EH (cell line): Measurements from ENCODE around the gene CCDC51.

Experiments
- DNase-seq: peaks from one replicate; pipeline ENCODE4 v3.0.0-alpha.2; 2015; ENCODE audit warnings: low read depth

Gene CCDC51

GRCh38 chr3:48419149-48419548 lies 20.8 kb downstream of the CCDC51 start:
- DNase-seq = no peak

DNA sequence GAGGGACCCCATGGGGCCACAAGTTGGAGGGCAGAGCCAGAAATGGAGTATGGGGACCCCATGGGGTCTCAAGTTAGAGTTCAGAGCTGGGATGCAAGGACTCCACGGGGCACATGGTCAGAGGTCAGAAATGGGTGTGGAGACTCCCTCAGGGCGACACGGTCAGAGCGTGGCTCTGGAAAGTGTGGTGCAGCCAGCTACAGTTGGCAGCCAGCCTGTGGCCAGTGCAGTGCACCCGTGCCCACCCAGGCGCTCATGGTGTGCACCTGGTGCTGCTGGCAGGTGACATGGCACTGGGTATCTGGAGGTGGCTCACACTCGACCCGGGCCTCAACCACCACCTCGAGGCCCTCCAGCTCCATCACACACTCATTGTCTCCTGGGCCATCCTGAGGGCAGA lies 21.3 kb downstream of the CCDC51 start:
- DNase-seq = no peak

DNA sequence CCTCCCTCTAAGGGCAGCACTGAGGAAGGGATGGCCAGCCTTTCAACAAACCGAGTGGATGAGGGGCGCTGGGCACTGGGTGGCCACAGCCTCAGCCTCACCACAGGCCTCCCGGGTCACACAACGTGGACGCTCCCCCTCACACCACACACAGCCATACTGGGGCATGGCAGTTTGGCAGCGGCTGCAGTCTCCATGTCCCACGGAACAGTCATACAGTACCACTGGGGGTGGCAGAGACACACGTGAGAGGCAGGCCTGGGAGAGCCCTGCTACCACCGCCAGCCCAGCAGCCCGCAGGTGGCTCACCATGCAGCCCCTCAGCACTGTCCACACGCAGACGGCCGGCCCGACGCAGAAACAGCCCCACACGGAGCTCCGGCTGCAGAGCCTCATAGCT lies 21.8 kb downstream of the CCDC51 start:
- DNase-seq = no peak

GRCh38 chr3:48417529-48418108 lies 22.3 kb downstream of the CCDC51 start:
- DNase-seq = no peak

- no peak for DNase-seq
Measured at GRCh38 chr3:48416546-48416945, 23.4 kb downstream of the CCDC51 start.

DNA sequence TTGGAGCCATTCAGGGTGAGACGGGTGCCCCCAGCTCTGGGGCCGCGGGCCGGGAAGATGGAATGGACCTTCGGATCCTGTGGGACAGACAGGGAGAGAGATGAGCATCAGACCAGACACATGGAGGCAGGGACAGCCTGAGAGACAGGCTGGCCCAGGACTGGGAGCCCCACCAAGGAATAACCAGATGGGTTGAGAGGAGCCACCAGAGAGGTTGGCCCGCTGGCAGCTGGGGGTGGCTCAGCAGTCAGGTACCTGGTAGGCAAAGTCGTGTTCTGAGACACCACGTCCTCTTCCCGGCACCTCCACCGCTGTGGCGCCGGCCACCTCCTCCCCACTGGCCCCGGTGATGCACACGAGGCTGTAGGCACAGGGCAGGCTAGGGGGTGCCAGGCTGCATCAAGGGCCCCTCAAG lies 23.8 kb downstream of the CCDC51 start:
- no peak for DNase-seq

GRCh38 chr3:48415251-48415953 lies 24.5 kb downstream of the CCDC51 start:
- DNase-seq = no peak

DNA sequence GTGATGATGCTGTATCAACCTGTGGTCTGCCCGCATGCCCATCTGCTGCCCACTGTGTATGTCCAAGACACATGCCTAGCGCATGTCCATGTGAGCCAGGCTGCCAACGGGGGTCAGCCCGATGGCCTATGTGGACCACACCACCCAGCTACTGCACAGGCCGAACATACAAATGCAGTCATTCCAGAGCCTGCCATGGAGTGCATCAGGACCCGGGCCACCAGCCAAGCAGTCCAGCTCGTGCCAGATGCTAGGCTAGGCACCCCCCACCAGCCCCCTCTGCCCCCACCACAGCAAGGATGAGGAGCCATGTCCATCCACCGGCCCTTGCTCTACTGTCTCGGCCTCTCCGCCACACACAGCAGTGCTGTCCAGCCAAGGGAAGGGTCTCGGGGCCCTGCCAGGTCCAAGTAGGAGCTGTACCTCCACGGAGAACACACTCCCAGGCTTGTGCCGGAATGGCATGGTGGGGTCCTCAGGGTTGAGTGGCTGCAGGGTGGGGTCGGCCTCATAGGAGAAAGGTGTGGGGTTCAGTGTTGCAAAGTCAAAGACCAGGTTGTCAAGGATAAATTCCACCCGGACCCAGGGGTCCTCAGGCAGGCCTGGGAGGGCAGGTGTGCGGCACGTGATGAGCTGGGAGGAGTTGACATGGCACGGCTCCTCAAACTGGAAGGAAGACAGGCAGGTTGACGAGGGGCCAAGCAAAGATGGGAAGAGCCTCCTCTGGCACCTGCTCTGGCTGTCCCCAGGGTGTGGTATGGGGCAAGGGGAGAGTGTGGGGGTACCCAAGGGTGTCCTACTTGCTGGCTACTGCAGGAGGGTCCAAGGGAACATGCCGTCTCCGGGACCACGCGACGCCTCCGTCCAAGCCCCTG lies 25.3 kb downstream of the CCDC51 start:
- no peak for DNase-seq

DNA sequence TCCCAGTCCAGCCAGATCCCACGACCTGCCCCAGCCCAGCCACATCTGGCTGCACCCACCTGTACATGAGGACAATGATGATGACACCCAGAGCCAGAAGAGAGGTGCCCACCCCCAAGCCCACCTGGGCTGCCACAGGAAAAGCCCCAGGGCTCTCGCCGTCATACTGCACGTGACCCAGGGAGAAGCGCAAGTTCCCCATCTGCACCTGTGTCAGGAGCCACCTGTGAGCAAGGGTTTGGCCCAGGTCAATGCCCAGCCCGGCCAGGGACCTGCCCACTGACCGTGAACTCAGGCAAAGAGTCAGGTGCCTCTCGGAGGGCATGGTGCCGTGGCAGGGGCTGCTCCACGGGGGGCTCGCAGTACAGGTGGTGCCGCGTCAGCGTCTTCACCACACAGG lies 26.3 kb downstream of the CCDC51 start:
- DNase-seq = no peak

DNA sequence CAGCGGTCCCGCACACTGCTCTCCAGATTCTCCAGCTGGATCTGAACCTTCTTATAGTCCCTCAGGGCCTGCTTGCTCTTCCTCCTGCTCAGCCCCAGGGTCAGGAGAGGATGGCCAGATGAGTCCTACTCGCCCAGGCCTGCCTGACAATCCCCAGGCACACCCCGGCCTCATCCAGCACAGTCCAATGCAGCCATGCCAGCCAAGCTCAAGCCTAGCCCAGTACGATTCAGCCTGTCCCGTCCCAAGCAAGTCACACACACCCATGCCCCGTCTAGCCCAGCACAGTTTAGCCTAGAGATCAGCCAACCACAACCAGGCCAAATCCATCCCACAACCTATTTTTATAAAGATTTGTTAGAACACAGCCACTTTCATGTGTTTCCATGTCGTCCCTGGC lies 26.8 kb downstream of the CCDC51 start:
- DNase-seq = no peak

- no peak for DNase-seq
Measured at GRCh38 chr3:48412375-48413001, 27.4 kb downstream of the CCDC51 start.

DNA sequence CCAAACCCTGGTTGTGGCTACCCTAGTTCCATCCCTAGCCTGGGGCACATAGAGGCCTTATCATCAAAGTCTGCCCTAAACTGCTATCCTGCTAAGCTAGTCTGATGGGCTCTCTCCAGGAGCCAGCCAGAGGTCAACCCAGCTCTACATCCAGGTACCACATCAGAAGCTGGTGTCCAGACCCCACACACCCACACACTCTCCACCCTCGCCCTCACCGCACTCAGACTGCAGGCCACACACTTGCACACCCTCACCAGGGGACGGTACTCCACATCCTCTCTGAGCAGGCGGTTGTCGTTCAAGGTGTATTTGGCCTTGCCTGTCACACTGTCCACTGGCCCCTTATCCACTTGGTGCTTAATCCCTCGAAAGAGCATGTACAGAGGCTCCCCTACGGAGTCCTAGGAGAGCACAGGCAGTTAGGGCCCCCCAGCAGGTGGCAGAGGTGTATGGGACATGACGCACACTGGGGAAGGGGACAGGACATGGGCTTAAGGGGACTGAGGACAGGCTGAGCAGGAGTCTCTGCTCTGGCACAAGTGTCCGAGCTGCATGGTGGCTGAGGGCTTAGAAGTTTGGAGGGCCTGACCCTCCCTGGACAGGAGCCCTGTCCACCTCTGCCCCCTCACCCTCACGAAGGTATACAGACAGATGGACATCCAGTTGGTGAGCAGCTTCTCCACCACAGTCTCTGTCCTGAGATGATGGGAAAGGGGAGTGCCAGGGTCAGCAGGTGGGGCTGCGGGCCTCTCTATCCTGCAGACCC lies 28.1 kb downstream of the CCDC51 start:
- no peak for DNase-seq

DNA sequence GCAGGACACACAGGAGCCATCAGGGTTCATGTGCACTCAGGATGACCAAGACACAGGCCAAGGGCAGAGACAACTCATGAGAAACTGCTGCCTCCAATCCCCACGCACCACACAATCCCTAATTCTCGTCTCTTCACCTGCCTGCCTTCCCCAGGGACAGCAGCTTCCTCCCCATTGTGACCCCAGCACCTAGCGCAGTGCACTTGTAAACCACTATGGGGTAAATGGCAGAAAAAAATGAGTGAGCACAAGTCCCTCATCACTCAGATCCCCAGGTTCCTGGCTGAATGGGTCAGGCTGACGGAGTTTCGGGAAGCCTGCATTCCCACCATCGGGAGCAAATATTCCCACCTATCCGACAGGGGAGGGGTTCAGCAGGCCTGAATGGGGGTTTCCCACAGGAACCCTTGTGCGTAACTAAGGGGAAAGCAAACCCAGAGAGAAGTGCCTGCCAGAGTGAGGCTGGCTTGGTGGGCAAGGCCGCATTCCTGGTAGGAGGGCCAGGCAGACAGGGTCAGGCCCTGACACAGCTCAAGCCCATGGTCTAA lies 28.8 kb downstream of the CCDC51 start:
- DNase-seq = no peak

DNA sequence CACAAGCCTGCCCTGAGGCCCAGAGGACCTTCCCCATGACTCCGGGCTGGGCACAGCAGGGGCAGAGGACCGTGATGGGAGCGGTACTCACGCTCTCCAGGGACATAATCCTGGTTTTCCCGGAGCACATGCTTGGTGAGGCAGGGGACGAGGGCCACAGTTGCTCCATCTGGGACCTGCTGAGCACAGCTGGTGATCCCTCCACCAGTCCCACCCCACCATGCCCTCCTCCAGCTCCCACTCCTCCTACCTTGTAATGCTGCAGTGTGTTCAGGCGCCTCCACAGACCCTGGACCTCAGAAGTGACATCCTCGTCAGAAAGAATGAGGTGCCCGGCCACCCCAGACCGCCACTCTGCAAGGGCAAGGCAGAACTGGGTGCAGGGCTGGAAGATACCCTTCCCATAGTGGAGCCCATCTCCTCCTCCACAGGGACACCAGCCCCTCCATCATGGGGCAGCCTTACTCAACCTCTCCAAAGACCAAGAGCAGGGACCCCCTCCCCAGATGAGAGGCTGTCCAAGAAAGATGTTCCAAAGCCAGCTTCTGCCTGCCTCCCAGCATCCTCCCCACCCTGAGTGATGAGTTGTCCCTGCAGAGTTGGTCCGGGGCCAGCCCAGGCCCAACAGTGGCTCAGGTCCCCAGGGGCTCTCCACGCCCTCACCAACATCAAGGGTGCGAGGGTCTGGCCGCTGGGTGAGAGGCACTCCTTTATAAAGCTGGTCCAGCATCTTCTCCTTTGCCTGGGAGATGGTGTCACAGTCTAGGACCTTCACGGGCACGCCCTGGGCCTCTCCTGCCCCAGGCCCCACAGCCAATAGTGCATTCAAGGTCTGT lies 29.5 kb downstream of the CCDC51 start:
- no peak for DNase-seq

- DNase-seq = no peak
Measured at GRCh38 chr3:48409291-48410201, 30.4 kb downstream of the CCDC51 start.

GRCh38 chr3:48408823-48409281 lies 31.1 kb downstream of the CCDC51 start:
- no peak for DNase-seq

DNA sequence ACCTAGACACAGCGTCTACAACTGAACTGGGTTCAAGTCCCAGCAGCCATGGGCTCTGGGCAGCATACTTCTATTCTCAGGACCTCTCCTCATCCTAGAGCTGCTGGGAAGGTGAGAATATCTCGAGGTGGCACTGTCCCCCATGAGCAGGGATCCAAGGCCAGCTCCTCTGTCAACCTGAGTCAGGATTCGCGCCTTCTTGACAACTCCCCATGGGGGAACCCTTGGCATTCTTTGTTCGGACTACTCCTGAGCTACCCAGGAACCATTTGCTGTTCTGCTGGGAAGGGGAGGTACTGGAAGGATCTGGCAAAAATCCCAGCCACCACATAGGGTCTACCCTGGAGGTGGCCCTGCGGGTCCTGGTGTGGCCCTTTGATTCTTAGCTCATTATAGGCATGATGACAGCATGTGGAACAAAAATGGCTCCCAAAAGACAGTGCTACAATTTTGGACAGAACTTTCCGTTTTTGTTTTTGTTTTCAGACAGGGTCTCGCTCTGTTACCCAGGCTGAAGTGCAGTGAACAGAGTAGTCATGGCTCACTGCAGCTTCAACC lies 32.3 kb downstream of the CCDC51 start:
- DNase-seq = no peak

- no peak for DNase-seq
Measured at GRCh38 chr3:48406443-48407431, 33.2 kb downstream of the CCDC51 start.
